Neural cell (in vitro differentiated cells): ENCODE measurements around the gene METTL16. TPM values are rescaled to one million over a fixed set of nuclear protein-coding genes. Genes with fewer than 3 reads are reported as not detected.

Experiments
- H2AFZ ChIP-seq: fragments of 200-600, 300-800 bp; sonication (generic), shearing (Covaris generic); 2 replicates; pipeline ENCODE4 v1.6.0; 2014; ENCODE audit warnings: low read depth, mild to moderate bottlenecking, antibody characterized with exemption, low read length, moderate library complexity
- H3F3A ChIP-seq: fragments of 200-600 bp; shearing (Covaris generic); 2 replicates; pipeline ENCODE4 v1.6.1; 2016; ENCODE audit warnings: mild to moderate bottlenecking, moderate library complexity, mixed read lengths, antibody characterized with exemption, low read length; ENCODE audit not compliant: insufficient read depth, poor library complexity, severe bottlenecking
- H3K27ac ChIP-seq: fragments of 200-600, 300-800 bp; sonication (generic), shearing (Covaris generic); 2 replicates; pipeline ENCODE4 v1.5.1; 2014; ENCODE audit warnings: mild to moderate bottlenecking, low read length, moderate library complexity
- H3K27me3 ChIP-seq: fragments of 300-800, 200-600 bp; sonication (generic), shearing (Covaris generic); 2 replicates; pipeline ENCODE4 v1.6.0; 2014; ENCODE audit warnings: mild to moderate bottlenecking, low read depth, low read length, moderate library complexity; ENCODE audit not compliant: insufficient read depth
- H3K36me3 ChIP-seq: fragments of 300-800, 200-600 bp; sonication (generic), shearing (Covaris generic); 2 replicates; pipeline ENCODE4 v1.5.1; 2014; ENCODE audit warnings: mild to moderate bottlenecking, antibody characterized with exemption, low read length, moderate library complexity; ENCODE audit not compliant: insufficient read depth
- H3K4me2 ChIP-seq: fragments of 300-800, 200-600 bp; sonication (generic), shearing (Covaris generic); 2 replicates; pipeline ENCODE4 v1.6.0; 2014; ENCODE audit warnings: mild to moderate bottlenecking, low read length
- H3K4me3 ChIP-seq: fragments of 300-800, 200-600 bp; sonication (generic), shearing (Covaris generic); 2 replicates; pipeline ENCODE4 v1.5.1; 2014; ENCODE audit warnings: mild to moderate bottlenecking, low read length, moderate library complexity
- H3K79me2 ChIP-seq: fragments of 200-600 bp; shearing (Covaris generic); replicated peaks from 2 replicates; pipeline ENCODE4 v1.6.0; 2014; ENCODE audit warnings: mild to moderate bottlenecking, low read length, moderate library complexity; ENCODE audit not compliant: insufficient read depth
- H3K9ac ChIP-seq: fragments of 300-800, 200-600 bp; sonication (generic), shearing (Covaris generic); 2 replicates; pipeline ENCODE4 v1.6.1; 2016; ENCODE audit warnings: mild to moderate bottlenecking, low read length, mixed read lengths
- H3K9me2 ChIP-seq: fragments of 200-600 bp; shearing (Covaris generic); 2 replicates; pipeline ENCODE4 v1.6.1; 2016; ENCODE audit warnings: mild to moderate bottlenecking, low read length, mixed read lengths; ENCODE audit not compliant: insufficient read depth
- H3K9me3 ChIP-seq: fragments of 200-600, 300-800 bp; sonication (generic), shearing (Covaris generic); 2 replicates; pipeline ENCODE4 v1.6.1; 2016; ENCODE audit warnings: mild to moderate bottlenecking, mixed run types, low read length, moderate library complexity, mixed read lengths
- H4K20me1 ChIP-seq: fragments of 200-600 bp; shearing (Covaris generic); 2 replicates; pipeline ENCODE4 v1.6.1; 2016; ENCODE audit warnings: mild to moderate bottlenecking, mixed run types; ENCODE audit not compliant: insufficient read depth
- CTCF ChIP-seq: fragments of 450-650 bp; IDR thresholded peaks from 2 replicates; pipeline ENCODE4 v1.5.1; 2014; ENCODE audit warnings: antibody characterized with exemption, mild to moderate bottlenecking, moderate library complexity; ENCODE audit not compliant: poor library complexity, severe bottlenecking
- EP300 ChIP-seq: fragments of 450-650 bp; conservative IDR thresholded peaks from 2 replicates; pipeline ENCODE4 v1.6.1; 2014; ENCODE audit warnings: antibody characterized with exemption, mild to moderate bottlenecking, moderate library complexity; ENCODE audit not compliant: poor library complexity, severe bottlenecking
- EZH2 ChIP-seq: fragments of 200-600, 300-800 bp; shearing (Covaris generic), sonication (generic); IDR thresholded peaks from 2 replicates; pipeline ENCODE4 v1.6.1; 2014; ENCODE audit warnings: antibody characterized with exemption, low read length, borderline replicate concordance, mild to moderate bottlenecking; ENCODE audit not compliant: insufficient read depth, poor library complexity, severe bottlenecking
- MXI1 ChIP-seq: fragments of 450-650 bp; conservative IDR thresholded peaks from 2 replicates; pipeline ENCODE4 v1.6.1; 2014; ENCODE audit warnings: antibody characterized with exemption, mild to moderate bottlenecking; ENCODE audit not compliant: poor library complexity, severe bottlenecking
- POLR2AphosphoS5 ChIP-seq: IDR thresholded peaks from 2 replicates; pipeline ENCODE4 v1.6.1; 2012
- RAD21 ChIP-seq: fragments of 450-650 bp; conservative IDR thresholded peaks from 2 replicates; pipeline ENCODE4 v1.6.1; 2014; ENCODE audit warnings: antibody characterized with exemption, mild to moderate bottlenecking, moderate library complexity
- REST ChIP-seq: IDR thresholded peaks from 2 replicates; pipeline ENCODE4 v1.6.1; 2012; ENCODE audit warnings: borderline replicate concordance
- SMC3 ChIP-seq: fragments of 450-650 bp; conservative IDR thresholded peaks from 2 replicates; pipeline ENCODE4 v1.6.1; 2014; ENCODE audit warnings: antibody characterized with exemption, mild to moderate bottlenecking, moderate library complexity; ENCODE audit not compliant: poor library complexity
- TAF1 ChIP-seq: IDR thresholded peaks from 2 replicates; pipeline ENCODE4 v1.6.1; 2012; ENCODE audit warnings: low read depth
- polyA plus RNA-seq: library from polyadenylated mRNA; depleted of rRNA; stranded (reverse); fragments of >200 nt; gene quantifications from 2 replicates; pipeline ENCODE4 v1.2.3, GENCODE V29; 2014

Gene METTL16
- polyA plus RNA-seq, 1 donor from 2014 or later: 20.3 TPM

- H3K27ac ChIP-seq: no peak overlapping the region
- no peaks in the 10 kb centered on the region for H3K79me2 ChIP-seq
- no peak overlapping the region for H3K4me3 ChIP-seq
- no peaks in the 10 kb centered on the region for H3K27me3 ChIP-seq
- no peaks in the 10 kb centered on the region for H3K36me3 ChIP-seq
- H3F3A ChIP-seq: no peaks in the 10 kb centered on the region
- no peak overlapping the region for H2AFZ ChIP-seq
- no peak for TF ChIP-seq POLR2AphosphoS5
- no peak for TF ChIP-seq SMC3
- TF ChIP-seq CTCF: no peak
- TF ChIP-seq RAD21: no peak
- TF ChIP-seq MXI1: no peak
- TF ChIP-seq TAF1: no peak
- TF ChIP-seq EZH2: no peak
- TF ChIP-seq EP300: no peak
- TF ChIP-seq REST: no peak
- no peak overlapping the region for H3K9ac ChIP-seq
- no peak overlapping the region for H3K4me2 ChIP-seq
- H3K9me2 ChIP-seq: no peaks in the 10 kb centered on the region
- H4K20me1 ChIP-seq: no peaks in the 10 kb centered on the region
- no peaks in the 10 kb centered on the region for H3K9me3 ChIP-seq
Measured at GRCh38 chr17:2410951-2411350, 100.7 kb downstream of the METTL16 start.

GRCh38 chr17:2406903-2407790, 104.5 kb downstream of the METTL16 start:
- no peak overlapping the region for H2AFZ ChIP-seq
- H3F3A ChIP-seq: no peaks in the 10 kb centered on the region
- H3K9me2 ChIP-seq: no peaks in the 10 kb centered on the region
- H3K9me3 ChIP-seq: no peaks in the 10 kb centered on the region
- H3K27me3 ChIP-seq: no peaks in the 10 kb centered on the region
- H3K4me3 ChIP-seq: no peak overlapping the region
- H3K36me3 ChIP-seq: no peaks in the 10 kb centered on the region
- no peak for TF ChIP-seq CTCF
- TF ChIP-seq SMC3: no peak
- no peak for TF ChIP-seq REST
- no peak overlapping the region for H3K9ac ChIP-seq
- no peaks in the 10 kb centered on the region for H3K79me2 ChIP-seq
- no peak overlapping the region for H3K27ac ChIP-seq
- no peaks in the 10 kb centered on the region for H4K20me1 ChIP-seq
- H3K4me2 ChIP-seq: no peak overlapping the region
